A673 (cell line): ENCODE measurements around the gene CCDC57. TPM values are rescaled to one million over a fixed set of nuclear protein-coding genes. Genes with fewer than 3 reads are reported as not detected.

Source experiments
- BruUV-seq: library from RNA; stranded (reverse); fragments of 400-500 nt; replicated peaks from 2 replicates; lab custom pipeline; 2021; lab: Mats Ljungman, UMichigan
- CTCF ChIA-PET: fragments of 300-600 bp; sonication (Branson Sonifier 250); formaldehyde crosslinking; loops from one replicate; lab custom pipeline; 2022; ENCODE audit warnings: antibody characterized with exemption; lab: Charles Lee
- POLR2A ChIA-PET: fragments of 300-600 bp; sonication (Branson Sonifier 250); formaldehyde crosslinking; loops from one replicate; lab custom pipeline; 2022; ENCODE audit warnings: antibody characterized with exemption; ENCODE audit not compliant: low non-redundant PET; lab: Charles Lee
- DNase-seq: peaks from one replicate; pipeline ENCODE4 v3.0.0-alpha.2; 2015; ENCODE audit warnings: low spot score
- H3K27ac ChIP-seq: fragments of 200-600 bp; sonication (generic); 2 replicates; pipeline ENCODE4 v1.5.1; 2016; ENCODE audit warnings: mixed run types, low read depth, mild to moderate bottlenecking, mixed read lengths, antibody characterized with exemption, low read length; ENCODE audit not compliant: poor library complexity, severe bottlenecking
- H3K27me3 ChIP-seq: fragments of 200-600 bp; sonication (generic); replicated peaks from 2 replicates; pipeline ENCODE4 v1.6.1; 2017; ENCODE audit warnings: mixed run types, low read depth, mild to moderate bottlenecking, mixed read lengths, antibody characterized with exemption, low read length; ENCODE audit not compliant: insufficient read depth, poor library complexity
- H3K36me3 ChIP-seq: fragments of 200-600 bp; sonication (generic); 2 replicates; pipeline ENCODE4 v1.6.1; 2016; ENCODE audit warnings: mixed run types, mild to moderate bottlenecking, mixed read lengths, antibody characterized with exemption, low read length; ENCODE audit not compliant: insufficient read depth, poor library complexity, severe bottlenecking
- H3K4me1 ChIP-seq: fragments of 200-600 bp; sonication (generic); 2 replicates; pipeline ENCODE4 v1.6.1; 2017; ENCODE audit warnings: mixed run types, mild to moderate bottlenecking, mixed read lengths, antibody characterized with exemption, low read length; ENCODE audit not compliant: insufficient read depth, poor library complexity, severe bottlenecking
- H3K4me3 ChIP-seq: fragments of 200-600 bp; sonication (generic); 2 replicates; pipeline ENCODE4 v1.5.1; 2016; ENCODE audit warnings: low read depth, mixed run types, mild to moderate bottlenecking, mixed read lengths, low read length; ENCODE audit not compliant: poor library complexity, severe bottlenecking
- H3K9me3 ChIP-seq: fragments of 200-600 bp; sonication (generic); 2 replicates; pipeline ENCODE4 v1.6.1; 2016; ENCODE audit warnings: mixed run types, low read depth, mild to moderate bottlenecking, mixed read lengths, antibody characterized with exemption, low read length; ENCODE audit not compliant: poor library complexity, severe bottlenecking
- EZH2 ChIP-seq: fragments of 200-600 bp; sonication (generic); IDR thresholded peaks from 2 replicates; pipeline ENCODE4 v1.6.1; 2017; ENCODE audit warnings: borderline replicate concordance, low read depth, mild to moderate bottlenecking, mixed read lengths, antibody characterized with exemption, low read length; ENCODE audit not compliant: poor library complexity, severe bottlenecking
- intact Hi-C: fragments of 100-400 bp; cut with micrococcal nuclease; formaldehyde crosslinking; loops from one replicate; pipeline ENCODE4 v1.10.0; 2022; ENCODE audit not compliant: unreplicated experiment
- total RNA-seq: library from RNA; stranded (reverse); gene quantifications from 2 replicates; pipeline ENCODE4 v1.2.3, GENCODE V29; 2021
- TF ChIP-seq, protein P1 (sequence below): fragments of 300-800, 200-600 bp; sonication (generic); conservative IDR thresholded peaks from 2 replicates; pipeline ENCODE4 v1.5.1; 2017; ENCODE audit warnings: low read depth, mild to moderate bottlenecking, antibody characterized with exemption, low read length, moderate library complexity, mixed read lengths

CCDC57 gene
- total RNA-seq, 1 experiment from 2014 or later: 43.6 TPM

DNA sequence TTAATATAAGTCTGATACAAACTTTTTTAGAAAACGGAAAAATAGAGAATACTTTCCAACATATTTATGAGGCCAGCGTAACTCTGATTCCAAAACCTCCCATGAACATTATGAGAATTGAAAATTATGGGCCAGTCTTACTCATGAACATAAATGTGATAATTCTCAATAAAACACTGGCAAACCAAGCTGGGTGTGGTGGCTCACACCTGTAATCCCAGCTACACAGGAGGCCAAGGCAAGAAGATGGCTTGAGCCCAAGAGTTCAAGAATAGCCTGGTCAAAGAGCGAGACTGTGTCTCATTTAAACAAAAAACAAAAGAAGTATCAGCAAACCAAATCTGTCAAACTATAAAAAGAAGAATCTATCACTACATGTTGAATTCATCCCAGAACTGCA lies 47.8 kb downstream of the CCDC57 start:
- Histone ChIP-seq H3K27ac (no peak overlapping the region), H3K4me1 (no peaks in the 10 kb centered on the region), H3K9me3 (no peaks in the 10 kb centered on the region), H3K4me3 (no peak overlapping the region), H3K36me3 (peaks cover 5% of the 10 kb centered on the region), H3K27me3 (no peaks in the 10 kb centered on the region)
- no peak for DNase-seq
- ChIA-PET POLR2A (no interaction called here), CTCF (no interaction called here)
- intact Hi-C loops: no loop called here
- TF ChIP-seq, protein P1, sequence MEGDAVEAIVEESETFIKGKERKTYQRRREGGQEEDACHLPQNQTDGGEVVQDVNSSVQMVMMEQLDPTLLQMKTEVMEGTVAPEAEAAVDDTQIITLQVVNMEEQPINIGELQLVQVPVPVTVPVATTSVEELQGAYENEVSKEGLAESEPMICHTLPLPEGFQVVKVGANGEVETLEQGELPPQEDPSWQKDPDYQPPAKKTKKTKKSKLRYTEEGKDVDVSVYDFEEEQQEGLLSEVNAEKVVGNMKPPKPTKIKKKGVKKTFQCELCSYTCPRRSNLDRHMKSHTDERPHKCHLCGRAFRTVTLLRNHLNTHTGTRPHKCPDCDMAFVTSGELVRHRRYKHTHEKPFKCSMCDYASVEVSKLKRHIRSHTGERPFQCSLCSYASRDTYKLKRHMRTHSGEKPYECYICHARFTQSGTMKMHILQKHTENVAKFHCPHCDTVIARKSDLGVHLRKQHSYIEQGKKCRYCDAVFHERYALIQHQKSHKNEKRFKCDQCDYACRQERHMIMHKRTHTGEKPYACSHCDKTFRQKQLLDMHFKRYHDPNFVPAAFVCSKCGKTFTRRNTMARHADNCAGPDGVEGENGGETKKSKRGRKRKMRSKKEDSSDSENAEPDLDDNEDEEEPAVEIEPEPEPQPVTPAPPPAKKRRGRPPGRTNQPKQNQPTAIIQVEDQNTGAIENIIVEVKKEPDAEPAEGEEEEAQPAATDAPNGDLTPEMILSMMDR: no peak
- TF ChIP-seq EZH2: no peak
- BruUV-seq: no TSS peak

GRCh38 chr17:82161216-82161615 lies 51.4 kb downstream of the CCDC57 start:
- Histone ChIP-seq H3K27me3 (no peaks in the 10 kb centered on the region), H3K36me3 (peaks cover 5% of the 10 kb centered on the region), H3K4me3 (no peak overlapping the region), H3K9me3 (no peaks in the 10 kb centered on the region), H3K27ac (no peak overlapping the region), H3K4me1 (no peaks in the 10 kb centered on the region)
- BruUV-seq: no TSS peak
- no peak for TF ChIP-seq EZH2
- TF ChIP-seq, protein P1: no peak
- POLR2A ChIA-PET: no interaction called here
- CTCF ChIA-PET: no interaction called here
- intact Hi-C loops: no loop called here
- DNase-seq: no peak

DNA sequence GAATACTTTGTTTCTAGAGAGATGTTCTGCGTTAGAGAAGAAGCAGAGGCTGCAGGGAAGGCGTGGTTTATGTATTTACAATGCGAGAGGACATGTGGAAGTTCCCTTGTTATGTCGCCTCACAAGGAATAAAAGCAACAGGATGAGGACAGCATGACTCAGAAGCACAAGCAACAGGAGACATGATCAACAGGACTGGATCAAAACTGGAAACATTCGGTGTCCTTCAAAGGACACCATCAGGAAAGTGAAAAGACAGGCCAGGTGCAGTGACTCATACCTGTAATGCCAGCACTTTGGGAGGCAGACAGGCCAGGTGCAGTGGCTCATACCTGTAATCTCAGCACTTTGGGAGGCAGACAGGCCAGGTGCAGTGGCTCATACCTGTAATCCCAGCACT lies 52.6 kb downstream of the CCDC57 start:
- TF ChIP-seq, protein P1: no peak
- TF ChIP-seq EZH2: no peak
- POLR2A ChIA-PET: no interaction called here
- CTCF ChIA-PET: no interaction called here

More for the DNA sequence above, 52.6 kb downstream of the CCDC57 start:
- Histone ChIP-seq H3K4me1 (no peaks in the 10 kb centered on the region), H3K27ac (no peak overlapping the region), H3K4me3 (no peak overlapping the region), H3K27me3 (no peaks in the 10 kb centered on the region), H3K36me3 (peaks cover 1% of the 10 kb centered on the region), H3K9me3 (no peaks in the 10 kb centered on the region)
- intact Hi-C loops: no loop called here
- no TSS peak for BruUV-seq
- no peak for DNase-seq
